B cell (primary cell): ENCODE measurements around the gene TEX11.
"Not testable (repeated sequence)": the region's sequence is repeated elsewhere in the genome, so short reads cannot be mapped to it uniquely, and the experiment has no call there.

Experiments
- CTCF ChIP-seq: fragments of 200-600 bp; IDR thresholded peaks from one replicate; pipeline ENCODE4 v1.8.0; 2022; ENCODE audit warnings: antibody characterized with exemption, mild to moderate bottlenecking
- EZH2 ChIP-seq: IDR thresholded peaks from 2 replicates; pipeline ENCODE4 v1.6.1; 2012; ENCODE audit warnings: borderline replicate concordance, low read depth, mild to moderate bottlenecking, moderate library complexity, low read length; ENCODE audit not compliant: insufficient read depth, poor library complexity, severe bottlenecking

GRCh38 chrX:70796742-70797141, 111.8 kb downstream of the TEX11 start:
- TF ChIP-seq CTCF, EZH2: not testable (repeated sequence)
